Measurements from ENCODE around the gene ABCF2. TPM values are rescaled to one million over a fixed set of nuclear protein-coding genes. Genes with fewer than 3 reads are reported as not detected.

The ABCF2 gene
- total RNA-seq, 4 donors from 2014 or later, result 27.0 to 44.7 (median 40.5) TPM

GRCh38 chr7:151232091-151232916 lies 5.3 kb upstream of the ABCF2 start, which contains the start of gene CHPF2:
Gene CHPF2, plus strand, starts transcription at chr7:151232483. Its CDS starts 1,529 bp downstream, at chr7:151234012.
- H3K4me1 ChIP-seq, result peaks cover 23 to 50% (median 23%) of the 10 kb centered on the region in 3 donors
- no peaks in the 10 kb centered on the region for H3K27me3 ChIP-seq
- H3K36me3 ChIP-seq, result peaks cover 8 to 29% (median 17%) of the 10 kb centered on the region in 3 donors
- peak; percentile 53 for DNase-seq
- peak within 1 kb of the TSS; percentile 85 to 90 (median 87) for H3K27ac ChIP-seq
- 0% methylated on average over 1 to 8 of the region's 79 CpGs for WGBS, 2 donors
- TF ChIP-seq, protein P1, sequence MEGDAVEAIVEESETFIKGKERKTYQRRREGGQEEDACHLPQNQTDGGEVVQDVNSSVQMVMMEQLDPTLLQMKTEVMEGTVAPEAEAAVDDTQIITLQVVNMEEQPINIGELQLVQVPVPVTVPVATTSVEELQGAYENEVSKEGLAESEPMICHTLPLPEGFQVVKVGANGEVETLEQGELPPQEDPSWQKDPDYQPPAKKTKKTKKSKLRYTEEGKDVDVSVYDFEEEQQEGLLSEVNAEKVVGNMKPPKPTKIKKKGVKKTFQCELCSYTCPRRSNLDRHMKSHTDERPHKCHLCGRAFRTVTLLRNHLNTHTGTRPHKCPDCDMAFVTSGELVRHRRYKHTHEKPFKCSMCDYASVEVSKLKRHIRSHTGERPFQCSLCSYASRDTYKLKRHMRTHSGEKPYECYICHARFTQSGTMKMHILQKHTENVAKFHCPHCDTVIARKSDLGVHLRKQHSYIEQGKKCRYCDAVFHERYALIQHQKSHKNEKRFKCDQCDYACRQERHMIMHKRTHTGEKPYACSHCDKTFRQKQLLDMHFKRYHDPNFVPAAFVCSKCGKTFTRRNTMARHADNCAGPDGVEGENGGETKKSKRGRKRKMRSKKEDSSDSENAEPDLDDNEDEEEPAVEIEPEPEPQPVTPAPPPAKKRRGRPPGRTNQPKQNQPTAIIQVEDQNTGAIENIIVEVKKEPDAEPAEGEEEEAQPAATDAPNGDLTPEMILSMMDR (IDR thresholded peaks at IDR 0.05), result no peak
- peak in 2 of 4 donors; percentile 74 to 88 for TF ChIP-seq POLR2A (IDR thresholded peaks at IDR 0.05)
- intact Hi-C loops (cut with DNase I), result no loop called here
- peak within 1 kb of the TSS; percentile 81 to 100 (median 94) for H3K4me3 ChIP-seq
- H3K9me3 ChIP-seq, result no peaks in the 10 kb centered on the region

DNA sequence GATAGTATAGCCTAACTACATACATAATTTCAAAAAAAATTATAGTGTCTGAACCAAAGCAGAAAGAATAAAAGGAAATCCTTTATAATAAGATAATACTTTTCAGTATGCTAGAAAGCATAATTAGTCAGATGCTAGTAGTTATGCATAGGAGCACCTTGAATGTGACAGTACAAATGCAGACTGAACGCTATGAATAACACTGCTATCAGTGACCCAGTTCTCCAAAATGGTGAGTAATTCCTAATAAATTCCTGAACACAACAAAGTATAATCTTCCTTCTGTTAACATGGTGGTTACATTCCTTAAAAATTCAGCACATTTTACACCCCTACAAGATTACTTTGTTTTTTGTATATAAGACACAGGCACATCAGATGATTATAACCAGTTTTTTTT lies 4.1 kb upstream of the ABCF2 start:
- H3K4me3 ChIP-seq, result no peak overlapping the region
- no peaks in the 10 kb centered on the region for H3K27me3 ChIP-seq
- DNase-seq, result no peak
- TF ChIP-seq POLR2A (IDR thresholded peaks at IDR 0.05), result no peak
- TF ChIP-seq, protein P1 (IDR thresholded peaks at IDR 0.05), result no peak
- intact Hi-C loops (cut with DNase I), result no loop called here
- H3K9me3 ChIP-seq, result no peaks in the 10 kb centered on the region
- H3K36me3 ChIP-seq, result peaks cover 8 to 16% (median 13%) of the 10 kb centered on the region in 3 donors
- 63 to 78% methylated on average over 1 of the region's 1 CpG for WGBS, 2 donors
- peaks cover 26 to 56% (median 26%) of the 10 kb centered on the region in 3 donors for H3K4me1 ChIP-seq
- H3K27ac ChIP-seq, result no peak overlapping the region

GRCh38 chr7:151229249-151229648 lies 2.2 kb upstream of the ABCF2 start:
- H3K4me1 ChIP-seq, result peaks cover 35 to 57% (median 35%) of the 10 kb centered on the region in 3 donors
- intact Hi-C loops (cut with DNase I), result no loop called here

DNA sequence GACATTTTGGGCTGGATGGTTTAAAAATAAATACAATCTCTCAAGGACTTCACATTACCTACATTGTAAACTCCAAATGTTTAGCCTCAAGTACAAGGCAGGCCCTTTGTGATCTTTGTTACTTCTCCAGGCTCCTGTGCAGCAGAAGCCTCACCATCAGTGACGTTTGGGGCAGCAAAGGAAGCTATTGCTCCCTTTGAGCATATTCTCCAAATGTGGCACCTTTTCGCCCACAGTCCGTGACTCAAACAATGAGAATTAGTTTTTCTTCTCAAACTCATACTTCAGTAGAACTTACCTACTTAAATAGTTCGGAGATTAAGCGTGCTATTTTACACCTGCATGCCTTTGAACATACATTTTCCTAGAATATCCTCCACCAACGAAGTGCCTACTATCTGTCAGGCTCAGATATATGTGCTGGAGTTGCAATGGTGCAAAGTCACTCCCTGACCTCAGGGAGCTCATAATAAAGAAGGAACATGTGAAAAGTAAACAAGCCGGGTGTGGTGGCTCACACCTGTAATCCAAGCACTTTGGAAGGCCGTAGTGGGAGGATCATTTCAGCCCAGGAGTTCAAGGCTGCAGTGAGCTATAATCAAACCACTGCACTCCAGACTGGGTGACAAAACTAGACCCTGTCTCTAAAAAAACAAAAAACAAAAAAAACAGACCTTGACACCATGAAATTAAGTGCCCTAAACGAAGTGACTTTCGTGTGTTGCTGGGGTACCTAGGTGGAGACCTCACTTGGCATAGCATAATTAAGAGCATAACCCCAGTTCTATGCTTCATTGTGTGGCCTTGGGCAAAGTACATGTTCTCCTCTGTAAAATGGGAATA lies 1.2 kb upstream of the ABCF2 start:
- intact Hi-C loops (cut with DNase I), result no loop called here
- no peaks in the 10 kb centered on the region for H3K27me3 ChIP-seq
- no peaks in the 10 kb centered on the region for H3K9me3 ChIP-seq
- 41 to 57% methylated on average over 10 of the region's 10 CpGs for WGBS, 2 donors
- no peak for DNase-seq
- peak overlapping the region; percentile 67 to 91 (median 84) for H3K27ac ChIP-seq
- TF ChIP-seq POLR2A (IDR thresholded peaks at IDR 0.05), result no peak
- TF ChIP-seq, protein P1 (IDR thresholded peaks at IDR 0.05), result no peak
- H3K36me3 ChIP-seq, result peaks cover 8 to 25% (median 12%) of the 10 kb centered on the region in 3 donors
- peaks cover 26 to 47% (median 26%) of the 10 kb centered on the region in 3 donors for H3K4me1 ChIP-seq
- peak overlapping the region; percentile 65 to 94 (median 82) for H3K4me3 ChIP-seq

More at GRCh38 chr7:151229249-151229648, 2.2 kb upstream of the ABCF2 start:
- H3K9me3 ChIP-seq, result no peaks in the 10 kb centered on the region
- peaks cover 0 to 15% (median 6%) of the 10 kb centered on the region in 3 donors for H3K36me3 ChIP-seq
- no peaks in the 10 kb centered on the region for H3K27me3 ChIP-seq
- no peak for DNase-seq
- no peak overlapping the region for H3K4me3 ChIP-seq
- no peak overlapping the region for H3K27ac ChIP-seq
- WGBS, 2 donors, result 84 to 86% methylated on average over 10 of the region's 10 CpGs
- TF ChIP-seq, protein P1 (IDR thresholded peaks at IDR 0.05), result no peak
- no peak for TF ChIP-seq POLR2A (IDR thresholded peaks at IDR 0.05)
